ENCODE data around the gene SHMT2. TPM values are rescaled to one million over a fixed set of nuclear protein-coding genes. Genes with fewer than 3 reads are reported as not detected.

The SHMT2 gene
- total RNA-seq (2014; rRNA removed; shearing (Covaris generic)), result 208 and 223 TPM in 2 replicates

DNA sequence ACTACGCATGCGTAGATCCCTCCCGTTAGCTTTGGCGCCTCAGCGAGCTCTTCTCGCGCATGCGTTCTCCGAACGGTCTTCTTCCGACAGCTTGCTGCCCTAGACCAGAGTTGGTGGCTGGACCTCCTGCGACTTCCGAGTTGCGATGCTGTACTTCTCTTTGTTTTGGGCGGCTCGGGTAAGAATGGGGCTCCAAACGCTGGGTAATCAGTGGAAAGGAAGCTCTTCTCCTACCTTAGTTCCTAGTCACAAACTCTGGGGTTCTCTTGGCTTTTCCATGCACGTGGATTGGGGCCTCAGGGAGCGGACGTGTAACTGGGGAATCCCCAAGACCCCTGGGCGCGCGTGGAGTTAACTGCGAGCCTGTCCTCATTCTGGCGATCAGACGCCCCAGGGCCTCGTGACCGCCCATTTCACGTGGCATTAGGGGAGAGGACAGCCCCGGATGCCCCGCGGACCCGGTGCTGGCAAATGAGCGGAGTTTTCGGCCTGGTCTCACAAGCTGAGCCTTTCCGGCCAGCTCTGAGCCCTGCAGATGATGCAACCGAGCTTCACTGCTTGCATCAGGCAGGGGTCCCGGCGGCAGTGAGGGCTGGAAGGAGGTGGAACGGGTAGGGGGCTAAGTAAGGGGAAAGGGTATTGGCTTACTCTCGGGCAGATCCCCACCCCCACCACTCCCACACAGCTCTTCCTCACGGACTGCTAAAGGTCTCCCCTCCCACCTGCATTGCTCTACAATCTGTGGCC lies at the start of gene SHMT2:
SHMT2 (plus strand) TSS at position 78 of the 747 bp plus-strand sequence; CDS start at position 146, 68 bp downstream.
- peak; percentile 95 for DNase-seq (ENCODE audit: low spot score)

DNA sequence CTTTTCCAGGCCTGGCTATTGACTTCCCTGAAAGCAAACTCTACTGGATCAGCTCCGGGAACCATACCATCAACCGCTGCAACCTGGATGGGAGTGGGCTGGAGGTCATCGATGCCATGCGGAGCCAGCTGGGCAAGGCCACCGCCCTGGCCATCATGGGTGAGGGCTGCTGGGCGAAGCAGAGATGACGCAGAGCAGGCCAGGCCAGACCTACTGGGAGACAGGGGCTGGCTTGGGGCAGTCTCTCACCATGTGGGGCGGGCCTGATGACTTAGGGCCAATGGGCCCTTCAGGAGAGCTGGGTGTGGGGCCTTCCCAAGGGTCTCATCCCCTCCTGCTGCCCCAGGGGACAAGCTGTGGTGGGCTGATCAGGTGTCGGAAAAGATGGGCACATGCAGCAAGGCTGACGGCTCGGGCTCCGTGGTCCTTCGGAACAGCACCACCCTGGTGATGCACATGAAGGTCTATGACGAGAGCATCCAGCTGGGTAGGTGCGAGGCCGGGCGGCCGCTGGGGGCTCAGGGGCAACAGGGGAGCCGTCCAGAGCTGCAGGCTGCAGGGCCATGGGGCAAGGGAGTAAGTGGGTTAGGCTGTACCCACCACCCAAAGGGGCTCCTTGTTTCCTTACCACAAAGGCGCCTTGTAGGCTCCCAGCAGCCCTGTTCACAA lies 49.1 kb upstream of the SHMT2 start:
- DNase-seq (ENCODE audit: low spot score), result no peak

DNA sequence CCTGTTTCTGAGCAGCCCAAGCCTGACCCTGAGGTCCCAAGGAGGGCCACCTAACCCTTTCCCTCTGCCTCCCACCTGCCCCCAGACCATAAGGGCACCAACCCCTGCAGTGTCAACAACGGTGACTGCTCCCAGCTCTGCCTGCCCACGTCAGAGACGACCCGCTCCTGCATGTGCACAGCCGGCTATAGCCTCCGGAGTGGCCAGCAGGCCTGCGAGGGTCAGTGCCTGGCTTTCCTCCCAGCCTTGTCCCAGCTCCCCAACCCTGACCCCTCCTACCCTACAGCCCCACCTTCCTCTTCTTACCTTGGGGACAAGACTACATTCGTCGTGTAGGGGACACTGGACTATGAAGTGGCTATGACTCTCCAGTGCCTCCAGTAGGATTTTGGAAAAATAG lies 48.4 kb upstream of the SHMT2 start:
- DNase-seq (ENCODE audit: low spot score), result no peak

DNA sequence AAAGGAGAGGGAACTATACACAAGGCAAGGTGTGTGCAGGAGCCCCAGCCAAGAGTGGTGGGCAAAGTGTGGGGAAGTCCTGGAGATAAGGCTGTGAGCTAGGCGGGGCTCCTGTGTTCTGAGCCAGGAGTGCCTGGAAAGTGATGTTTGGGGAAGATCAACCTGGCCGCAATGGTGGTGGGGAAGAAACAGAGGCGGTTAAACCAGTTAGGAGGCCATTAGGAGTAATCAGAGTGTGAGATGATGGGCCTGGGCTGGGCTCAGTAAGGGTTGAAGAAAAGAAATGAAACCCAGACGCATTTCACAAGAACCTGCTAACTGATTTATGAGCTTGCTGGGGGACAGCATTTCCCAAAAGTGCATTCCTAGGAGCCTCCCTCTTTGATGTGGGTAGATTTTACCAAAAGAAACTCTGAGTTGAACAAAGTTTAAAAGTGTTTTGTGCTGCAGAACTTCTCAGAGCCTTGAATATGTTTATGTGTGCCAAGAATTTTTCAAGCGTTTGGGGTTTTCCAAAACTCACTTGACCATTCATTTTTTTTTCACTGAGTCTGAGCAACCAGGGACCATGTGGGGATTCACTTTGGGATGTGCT lies 47.9 kb upstream of the SHMT2 start:
- peak; percentile 61 for DNase-seq (ENCODE audit: low spot score)

DNA sequence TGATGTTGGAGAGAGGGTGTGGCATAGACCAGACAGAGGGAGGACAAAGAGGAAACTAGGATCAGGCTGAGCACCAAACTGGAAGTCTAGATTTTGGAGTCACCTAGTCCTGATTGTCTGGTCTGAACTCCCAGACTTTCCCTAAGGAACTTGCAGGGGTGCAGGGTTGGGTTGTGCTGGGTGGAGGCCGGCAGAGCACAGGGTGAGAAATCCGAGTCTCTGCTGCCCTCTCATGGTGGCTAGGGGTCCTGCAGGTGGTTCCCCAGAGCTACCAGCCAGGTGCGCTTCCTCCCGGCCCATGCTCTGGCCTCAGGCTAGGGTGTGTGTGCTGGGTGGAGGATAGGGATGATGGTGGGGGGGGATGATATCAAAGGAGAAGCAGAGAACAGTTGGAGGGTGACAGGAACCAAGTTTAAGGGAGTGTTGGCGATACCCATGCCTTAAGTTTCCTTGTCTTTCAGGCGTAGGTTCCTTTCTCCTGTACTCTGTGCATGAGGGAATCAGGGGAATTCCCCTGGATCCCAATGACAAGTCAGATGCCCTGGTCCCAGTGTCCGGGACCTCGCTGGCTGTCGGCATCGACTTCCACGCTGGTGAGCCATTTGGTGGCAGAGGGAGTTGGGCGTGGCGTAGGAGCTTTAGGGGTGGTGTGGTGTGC lies 46.5 kb upstream of the SHMT2 start:
- DNase-seq (ENCODE audit: low spot score), result peak; percentile 83

DNA sequence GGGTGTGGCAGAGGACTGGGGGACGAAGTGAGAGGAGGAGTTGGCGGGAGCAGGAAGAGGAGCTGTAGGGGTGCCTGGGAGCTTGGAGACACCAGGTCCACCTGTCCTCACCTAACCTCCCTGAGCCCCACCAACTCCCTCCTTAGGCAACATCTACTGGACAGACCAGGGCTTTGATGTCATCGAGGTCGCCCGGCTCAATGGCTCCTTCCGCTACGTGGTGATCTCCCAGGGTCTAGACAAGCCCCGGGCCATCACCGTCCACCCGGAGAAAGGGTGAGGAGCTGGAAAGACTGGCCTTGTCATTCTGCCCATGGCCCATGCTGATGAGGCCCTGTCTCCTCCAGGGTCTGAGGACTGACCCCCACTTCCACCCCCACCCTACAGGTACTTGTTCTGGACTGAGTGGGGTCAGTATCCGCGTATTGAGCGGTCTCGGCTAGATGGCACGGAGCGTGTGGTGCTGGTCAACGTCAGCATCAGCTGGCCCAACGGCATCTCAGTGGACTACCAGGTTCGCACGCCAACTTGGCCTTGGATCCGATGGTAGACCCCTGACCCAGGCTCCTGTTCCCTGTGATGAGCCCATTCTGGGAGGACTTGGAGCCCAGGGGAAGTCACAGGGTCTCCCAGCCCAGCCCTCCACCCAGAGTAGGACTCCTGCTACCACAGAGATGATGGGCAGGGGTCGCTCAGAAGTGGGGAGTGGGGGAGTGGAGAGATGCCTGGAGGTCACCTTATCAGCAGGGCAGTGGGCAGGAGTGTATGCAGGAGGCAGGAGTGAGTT lies 45.4 kb upstream of the SHMT2 start:
- DNase-seq (ENCODE audit: low spot score), result no peak

DNA sequence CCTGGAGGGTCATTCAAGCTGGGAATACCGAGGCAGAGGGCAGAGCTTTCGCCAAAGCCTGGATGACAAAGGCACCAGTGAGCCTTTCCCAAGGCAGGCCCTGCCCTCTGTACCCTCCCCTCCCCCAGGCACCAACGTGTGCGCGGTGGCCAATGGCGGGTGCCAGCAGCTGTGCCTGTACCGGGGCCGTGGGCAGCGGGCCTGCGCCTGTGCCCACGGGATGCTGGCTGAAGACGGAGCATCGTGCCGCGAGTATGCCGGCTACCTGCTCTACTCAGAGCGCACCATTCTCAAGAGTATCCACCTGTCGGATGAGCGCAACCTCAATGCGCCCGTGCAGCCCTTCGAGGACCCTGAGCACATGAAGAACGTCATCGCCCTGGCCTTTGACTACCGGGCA lies 44.1 kb upstream of the SHMT2 start:
- DNase-seq (ENCODE audit: low spot score), result no peak

DNA sequence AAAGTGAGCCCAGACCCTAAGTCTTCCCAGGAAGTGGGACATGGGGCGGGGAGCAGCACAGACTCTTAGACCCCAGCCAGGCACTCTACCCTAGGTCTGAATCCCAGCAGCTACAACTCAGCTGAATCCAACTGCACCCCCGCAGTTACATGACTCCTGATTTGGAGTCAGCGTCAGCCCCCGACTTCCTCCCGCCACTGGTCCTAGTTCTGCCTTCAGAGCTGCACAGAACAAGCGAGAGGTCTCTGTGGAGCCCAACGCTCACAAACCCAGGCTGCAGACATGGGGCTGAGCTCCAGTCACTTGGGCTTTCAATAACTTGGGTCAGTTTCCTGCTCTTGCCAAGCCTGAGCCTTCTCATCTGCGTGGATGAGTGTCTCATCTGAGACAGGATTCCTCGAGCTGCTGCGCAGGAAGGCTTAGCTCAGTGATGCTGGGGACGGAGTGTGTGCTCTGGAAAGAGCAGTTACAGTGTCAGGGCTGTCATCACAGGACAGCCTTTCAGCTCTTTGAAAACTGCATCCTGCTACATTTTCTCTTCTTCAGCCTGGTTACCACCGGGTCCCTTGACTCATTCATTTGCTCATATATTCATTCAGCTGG lies 43.5 kb upstream of the SHMT2 start:
- no peak for DNase-seq (ENCODE audit: low spot score)

DNA sequence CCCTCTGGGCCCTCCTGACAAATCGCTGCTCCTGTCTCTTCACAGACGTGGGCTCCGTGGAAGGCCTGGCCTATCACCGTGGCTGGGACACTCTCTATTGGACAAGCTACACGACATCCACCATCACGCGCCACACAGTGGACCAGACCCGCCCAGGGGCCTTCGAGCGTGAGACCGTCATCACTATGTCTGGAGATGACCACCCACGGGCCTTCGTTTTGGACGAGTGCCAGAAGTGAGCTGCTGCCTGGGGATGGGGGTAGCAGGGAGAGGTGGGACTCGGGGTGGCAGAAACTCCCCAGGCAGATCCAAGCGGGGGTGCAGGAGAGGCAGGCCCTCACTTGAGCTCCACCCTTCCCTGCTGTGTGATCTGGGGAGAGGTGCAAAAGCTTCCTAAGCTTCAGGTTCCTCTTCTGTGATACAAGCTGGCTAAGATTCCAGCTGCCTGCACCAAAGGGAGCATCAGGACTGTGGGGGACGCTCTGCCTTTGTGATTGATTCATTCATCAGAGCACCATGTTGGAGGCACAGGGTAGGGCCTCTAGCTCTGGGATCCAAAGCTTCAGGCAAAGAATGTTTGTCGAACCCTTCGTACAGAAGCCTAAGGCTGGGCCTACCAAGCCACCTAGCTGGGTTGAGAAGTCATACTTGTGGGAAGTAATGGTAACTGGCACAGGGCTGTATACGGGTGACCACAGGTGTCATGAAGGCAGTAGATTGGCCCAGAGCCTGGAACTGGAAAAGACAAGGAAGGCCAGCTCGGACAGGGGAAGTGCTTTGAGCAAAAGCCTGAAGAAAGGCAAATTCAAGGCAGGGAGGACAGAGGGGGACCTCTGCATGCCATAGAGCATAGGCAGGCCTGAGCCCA lies 42.1 kb upstream of the SHMT2 start:
- no peak for DNase-seq (ENCODE audit: low spot score)

DNA sequence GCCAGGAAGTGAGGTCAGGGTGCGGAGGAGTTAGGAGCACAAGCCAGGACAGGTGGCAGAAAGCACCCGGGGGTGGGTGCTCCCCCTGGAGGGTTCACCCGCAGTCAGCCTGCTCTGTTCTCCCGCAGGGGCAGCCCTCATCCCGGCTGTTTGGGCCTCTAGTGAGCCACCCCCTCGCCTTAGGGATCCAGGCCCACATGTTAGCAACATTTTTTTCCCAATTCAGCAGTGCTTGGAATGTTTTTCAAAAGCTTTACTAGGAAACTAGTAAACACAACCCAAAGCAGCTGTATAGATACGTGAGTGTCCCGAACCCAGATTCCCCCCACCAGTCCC lies 41.5 kb upstream of the SHMT2 start:
- no peak for DNase-seq (ENCODE audit: low spot score)

DNA sequence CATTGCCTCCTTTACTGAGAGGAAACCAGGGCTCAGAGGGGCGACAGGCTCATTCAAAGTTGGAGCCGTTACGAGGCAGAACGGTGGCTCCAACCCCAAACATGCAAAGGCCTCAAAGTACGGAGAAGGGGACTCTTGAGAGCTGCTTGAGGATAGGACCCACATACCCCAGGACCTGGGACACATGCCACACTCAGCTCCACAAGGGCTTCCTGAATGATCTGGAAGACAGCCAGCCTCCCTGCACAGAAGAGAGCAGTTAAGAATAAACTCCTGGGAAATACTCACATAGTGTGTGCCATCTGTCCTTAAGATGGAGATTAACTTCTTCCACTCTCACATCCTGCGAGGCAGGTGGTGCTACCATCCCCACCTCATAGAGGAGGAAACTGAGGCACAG lies 39.5 kb upstream of the SHMT2 start:
- no peak for DNase-seq (ENCODE audit: low spot score)

DNA sequence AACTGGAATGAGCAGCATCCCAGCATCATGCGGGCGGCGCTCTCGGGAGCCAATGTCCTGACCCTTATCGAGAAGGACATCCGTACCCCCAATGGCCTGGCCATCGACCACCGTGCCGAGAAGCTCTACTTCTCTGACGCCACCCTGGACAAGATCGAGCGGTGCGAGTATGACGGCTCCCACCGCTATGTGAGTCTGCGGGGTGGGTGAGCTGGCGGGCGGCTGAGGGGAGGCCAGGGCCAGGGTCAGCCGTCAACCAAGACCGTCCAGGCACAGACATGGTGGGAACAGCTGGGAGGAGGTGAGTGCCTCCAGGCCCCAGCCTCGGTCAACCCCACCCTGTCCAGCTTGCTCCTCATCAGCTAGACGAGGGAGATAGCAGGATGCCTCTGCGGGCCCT lies 38.7 kb upstream of the SHMT2 start:
- no peak for DNase-seq (ENCODE audit: low spot score)

DNA sequence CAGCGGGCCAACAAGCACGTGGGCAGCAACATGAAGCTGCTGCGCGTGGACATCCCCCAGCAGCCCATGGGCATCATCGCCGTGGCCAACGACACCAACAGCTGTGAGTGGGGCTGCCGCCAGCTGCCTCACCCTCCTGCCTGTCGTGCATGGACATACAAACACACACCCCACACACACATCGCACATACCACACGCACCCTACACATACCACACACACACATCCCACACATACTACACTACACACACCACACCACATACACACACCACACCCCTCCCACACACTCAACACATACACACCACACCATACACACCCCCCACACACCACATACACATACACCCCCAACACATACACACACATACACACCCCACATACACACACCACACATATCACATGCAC lies 38.1 kb upstream of the SHMT2 start:
- DNase-seq (ENCODE audit: low spot score), result no peak

DNA sequence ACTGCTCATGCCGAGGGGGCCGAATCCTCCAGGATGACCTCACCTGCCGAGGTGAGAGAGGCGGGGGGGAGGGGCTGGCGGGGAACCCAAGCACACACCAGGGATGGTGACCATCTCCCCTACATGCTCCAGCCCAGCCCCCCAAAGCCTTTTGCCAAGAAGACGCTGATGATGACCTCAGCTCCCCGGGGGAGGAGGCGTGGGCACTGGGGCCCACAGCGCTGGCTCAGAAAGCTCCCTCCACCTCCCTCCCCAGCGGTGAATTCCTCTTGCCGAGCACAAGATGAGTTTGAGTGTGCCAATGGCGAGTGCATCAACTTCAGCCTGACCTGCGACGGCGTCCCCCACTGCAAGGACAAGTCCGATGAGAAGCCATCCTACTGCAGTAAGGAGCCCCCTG lies 36.6 kb upstream of the SHMT2 start:
- DNase-seq (ENCODE audit: low spot score), result no peak

DNA sequence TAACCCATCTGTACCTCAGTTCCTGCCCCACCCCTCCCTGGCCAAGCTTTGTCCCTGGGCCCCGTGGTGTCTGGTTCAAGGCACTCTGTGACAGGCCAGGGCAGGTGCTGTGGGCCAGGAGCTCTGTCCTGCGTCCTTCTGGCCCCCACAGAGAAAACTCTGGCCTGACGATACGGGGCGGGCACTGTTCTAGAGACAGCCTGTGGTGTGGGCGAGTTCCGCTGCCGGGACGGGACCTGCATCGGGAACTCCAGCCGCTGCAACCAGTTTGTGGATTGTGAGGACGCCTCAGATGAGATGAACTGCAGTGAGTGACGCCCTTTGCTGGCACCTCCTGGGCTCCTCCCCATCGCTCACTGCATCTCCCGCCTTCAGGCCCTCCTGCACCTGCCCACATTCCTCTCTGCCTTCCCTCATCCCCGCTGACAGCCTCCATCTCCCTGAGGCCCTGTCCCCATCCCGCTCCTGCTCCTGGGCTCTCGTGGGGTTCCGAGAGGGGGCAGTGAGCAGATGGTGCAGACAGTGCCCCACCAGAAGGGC lies 35.7 kb upstream of the SHMT2 start:
- DNase-seq (ENCODE audit: low spot score), result no peak

DNA sequence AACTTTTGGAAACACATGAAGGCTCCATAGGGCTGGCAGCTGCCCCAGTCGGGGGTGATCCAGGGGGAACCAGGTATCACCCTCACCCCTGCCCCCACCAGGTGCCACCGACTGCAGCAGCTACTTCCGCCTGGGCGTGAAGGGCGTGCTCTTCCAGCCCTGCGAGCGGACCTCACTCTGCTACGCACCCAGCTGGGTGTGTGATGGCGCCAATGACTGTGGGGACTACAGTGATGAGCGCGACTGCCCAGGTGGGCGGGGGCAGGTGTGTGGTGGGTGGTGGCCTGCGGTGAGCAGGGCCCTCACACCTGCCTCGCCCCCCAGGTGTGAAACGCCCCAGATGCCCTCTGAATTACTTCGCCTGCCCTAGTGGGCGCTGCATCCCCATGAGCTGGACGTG lies 35.3 kb upstream of the SHMT2 start:
- DNase-seq (ENCODE audit: low spot score), result no peak

DNA sequence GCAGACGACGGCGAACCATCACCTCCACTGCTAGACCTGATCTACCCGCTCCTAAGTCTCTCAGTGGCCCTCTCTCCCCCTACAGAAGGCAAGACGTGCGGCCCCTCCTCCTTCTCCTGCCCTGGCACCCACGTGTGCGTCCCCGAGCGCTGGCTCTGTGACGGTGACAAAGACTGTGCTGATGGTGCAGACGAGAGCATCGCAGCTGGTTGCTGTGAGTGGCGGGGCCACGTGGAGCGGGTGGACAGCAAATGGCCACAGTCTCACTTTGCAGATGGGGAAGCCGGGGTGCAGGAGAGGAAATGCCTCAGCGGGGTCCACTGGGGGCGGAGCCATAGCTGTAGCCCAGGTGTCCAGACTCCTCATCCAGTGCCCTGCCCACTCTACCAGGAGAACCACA lies 34.3 kb upstream of the SHMT2 start:
- no peak for DNase-seq (ENCODE audit: low spot score)

DNA sequence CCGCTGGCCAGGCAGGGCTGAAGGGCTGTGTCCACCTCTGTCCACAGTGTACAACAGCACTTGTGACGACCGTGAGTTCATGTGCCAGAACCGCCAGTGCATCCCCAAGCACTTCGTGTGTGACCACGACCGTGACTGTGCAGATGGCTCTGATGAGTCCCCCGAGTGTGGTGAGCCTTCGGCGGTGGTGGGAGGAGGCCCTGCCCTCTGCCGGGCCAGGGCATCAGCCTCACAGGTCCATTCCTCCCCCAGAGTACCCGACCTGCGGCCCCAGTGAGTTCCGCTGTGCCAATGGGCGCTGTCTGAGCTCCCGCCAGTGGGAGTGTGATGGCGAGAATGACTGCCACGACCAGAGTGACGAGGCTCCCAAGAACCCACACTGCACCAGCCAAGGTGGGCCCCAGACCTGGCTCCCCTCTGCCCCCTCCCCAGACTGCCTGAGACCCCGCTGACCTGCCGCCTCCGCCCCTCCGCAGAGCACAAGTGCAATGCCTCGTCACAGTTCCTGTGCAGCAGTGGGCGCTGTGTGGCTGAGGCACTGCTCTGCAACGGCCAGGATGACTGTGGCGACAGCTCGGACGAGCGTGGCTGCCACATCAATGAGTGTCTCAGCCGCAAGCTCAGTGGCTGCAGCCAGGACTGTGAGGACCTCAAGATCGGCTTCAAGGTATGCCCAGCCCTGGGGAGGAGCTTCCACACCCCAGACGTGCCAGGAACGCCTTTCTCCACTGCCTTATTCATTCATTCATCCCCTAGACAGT lies 33.7 kb upstream of the SHMT2 start:
- no peak for DNase-seq (ENCODE audit: low spot score)

DNA sequence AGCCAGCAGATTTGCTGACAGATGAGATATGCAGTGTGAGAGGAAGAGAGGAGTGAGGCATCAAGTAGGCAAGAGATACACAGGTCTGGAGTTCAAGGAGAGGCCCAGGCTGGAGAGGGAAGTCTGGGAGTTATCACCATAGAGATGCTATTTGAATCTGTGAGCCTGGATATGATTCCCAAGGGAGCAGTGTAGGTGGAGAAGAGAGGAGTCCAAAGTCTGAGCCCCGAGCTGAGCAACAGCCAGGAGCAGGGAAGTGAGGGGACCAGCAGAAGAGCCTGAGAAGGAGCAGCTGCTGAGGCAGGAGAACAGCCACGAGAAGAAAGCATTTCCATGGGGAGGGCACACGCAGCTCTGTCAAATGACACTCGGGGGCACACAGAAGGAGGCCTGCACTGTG lies 33.1 kb upstream of the SHMT2 start:
- DNase-seq (ENCODE audit: low spot score), result no peak

DNA sequence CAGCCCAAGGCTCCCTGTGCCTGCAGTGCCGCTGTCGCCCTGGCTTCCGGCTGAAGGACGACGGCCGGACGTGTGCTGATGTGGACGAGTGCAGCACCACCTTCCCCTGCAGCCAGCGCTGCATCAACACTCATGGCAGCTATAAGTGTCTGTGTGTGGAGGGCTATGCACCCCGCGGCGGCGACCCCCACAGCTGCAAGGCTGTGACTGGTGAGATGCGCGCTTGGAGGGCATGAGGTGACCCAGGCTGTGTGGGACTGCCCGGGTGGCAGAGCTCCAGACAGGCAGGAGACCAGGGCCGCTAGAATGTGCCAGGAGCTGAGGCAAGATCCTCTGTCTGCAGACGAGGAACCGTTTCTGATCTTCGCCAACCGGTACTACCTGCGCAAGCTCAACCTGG lies 32.6 kb upstream of the SHMT2 start:
- DNase-seq (ENCODE audit: low spot score), result no peak

Data from A172 (cell line).